Natural killer cell (primary cell): ENCODE data around the gene BRAT1. TPM values are rescaled to one million over a fixed set of nuclear protein-coding genes. Genes with fewer than 3 reads are reported as not detected.

Source experiments
- ATAC-seq, 3 donors: fragments of 150-1000 bp in 2 of 3; fragments of 200-7000 bp in 1 of 3; cut with Tn5 transposase; 1 replicate in 1 of 3; 2 replicates in 2 of 3; pipeline ENCODE4 v1.10.0; 2021; ENCODE audit warnings: mild to moderate bottlenecking in 2 of 3, moderate library complexity in 2 of 3
- DNase-seq, 2 donors: peaks; one replicate each; pipeline versions ENCODE4 v3.0.0 to v3.0.0-alpha.2; 2013 to 2021; ENCODE audit warnings: mixed read lengths in 1 of 2
- H3K27ac ChIP-seq: one replicate; pipeline ENCODE4 v1.5.1; 2013; ENCODE audit warnings: mild to moderate bottlenecking, low read length
- H3K27me3 ChIP-seq: one replicate; pipeline ENCODE4 v1.6.1; 2013; ENCODE audit warnings: low read length; ENCODE audit not compliant: control insufficient read depth, insufficient read depth
- H3K36me3 ChIP-seq: one replicate; pipeline ENCODE4 v1.6.1; 2013; ENCODE audit warnings: low read length; ENCODE audit not compliant: control insufficient read depth, insufficient read depth
- H3K4me1 ChIP-seq: one replicate; pipeline ENCODE4 v1.6.1; 2013; ENCODE audit warnings: low read length; ENCODE audit not compliant: control insufficient read depth, insufficient read depth
- H3K4me3 ChIP-seq: one replicate; pipeline ENCODE4 v1.5.1; 2013; ENCODE audit warnings: low read length
- H3K9me3 ChIP-seq: one replicate; pipeline ENCODE4 v1.6.1; 2013; ENCODE audit warnings: low read length; ENCODE audit not compliant: control insufficient read depth, insufficient read depth
- H3K27ac Mint-ChIP-seq, 2 donors: one replicate each; pipeline ENCODE4 v1.8.0; 2022; ENCODE audit warnings: mild to moderate bottlenecking in 2 of 2, mixed read lengths in 2 of 2, moderate library complexity in 1 of 2
- H3K27me3 Mint-ChIP-seq, 2 donors: one replicate each; pipeline ENCODE4 v1.8.0; 2022; ENCODE audit warnings: low read depth in 2 of 2, mixed read lengths in 2 of 2
- H3K36me3 Mint-ChIP-seq: one replicate; pipeline ENCODE4 v1.8.0; 2022; ENCODE audit warnings: mixed read lengths
- H3K4me1 Mint-ChIP-seq, 2 donors: one replicate each; pipeline ENCODE4 v1.8.0; 2022; ENCODE audit warnings: mixed read lengths in 2 of 2
- H3K4me3 Mint-ChIP-seq: one replicate; pipeline ENCODE4 v1.8.0; 2022; ENCODE audit warnings: mild to moderate bottlenecking, moderate library complexity, mixed read lengths
- H3K9me3 Mint-ChIP-seq, 2 donors: one replicate each; pipeline ENCODE4 v1.8.0; 2022; ENCODE audit warnings: mixed read lengths in 2 of 2
- CTCF ChIP-seq: fragments of 200-600 bp; IDR thresholded peaks from one replicate; pipeline ENCODE4 v1.8.0; 2022; ENCODE audit warnings: antibody characterized with exemption
- WGBS: methylation state at CpG from one replicate; pipeline ENCODE4 v1.1.7; 2013; ENCODE audit warnings: missing lambda C conversion rate; ENCODE audit not compliant: insufficient coverage; 5-methylcytosine and 5-hydroxymethylcytosine counted together
- intact Hi-C: fragments of 100-400 bp; cut with micrococcal nuclease; formaldehyde crosslinking; loops from one replicate; pipeline ENCODE4 v1.14.2; 2022
- total RNA-seq, 4 donors: library from RNA; stranded (reverse); fragments of 120-200 nt in 1 of 4; gene quantifications; one replicate each; pipeline versions ENCODE4 v1.2.3 to v1.2.4, GENCODE V29; 2013 to 2022

BRAT1 gene
- total RNA-seq, 3 donors from 2014 or later (not counting 1 experiment from before 2014, with no cell fraction given), result 24.9 to 26.7 (median 25.6) TPM

GRCh38 chr7:2492038-2492437 lies 63.3 kb downstream of the BRAT1 start:
- H3K27ac Mint-ChIP-seq, result no peak overlapping the region
- peaks cover 0 to 10% of the 10 kb centered on the region in 2 donors for H3K4me1 Mint-ChIP-seq

GRCh38 chr7:2490181-2490651 lies 65.1 kb downstream of the BRAT1 start:
- Histone ChIP-seq H3K27ac (no peak overlapping the region), H3K4me3 (no peak overlapping the region), H3K36me3 (no peaks in the 10 kb centered on the region), H3K27me3 (peaks cover 2% of the 10 kb centered on the region), H3K9me3 (no peaks in the 10 kb centered on the region), H3K4me1 (peaks cover 3% of the 10 kb centered on the region)
- no peak for DNase-seq
- Mint-ChIP-seq H3K4me1 (peaks cover 0 to 10% of the 10 kb centered on the region in 2 donors), H3K4me3 (no peak overlapping the region), H3K36me3 (no peaks in the 10 kb centered on the region), H3K27ac (no peak overlapping the region), H3K27me3 (peaks cover 0 to 17% of the 10 kb centered on the region in 2 donors), H3K9me3 (peaks cover 0 to 11% of the 10 kb centered on the region in 2 donors)
- no peak for TF ChIP-seq CTCF
- 80% methylated on average over 11 of the region's 13 CpGs for WGBS
- ATAC-seq, result no peak
- intact Hi-C loops, result no loop called here

More at GRCh38 chr7:2492038-2492437, 63.3 kb downstream of the BRAT1 start:
- Histone ChIP-seq H3K27me3 (peaks cover 2% of the 10 kb centered on the region), H3K4me1 (peaks cover 3% of the 10 kb centered on the region), H3K4me3 (no peak overlapping the region), H3K27ac (no peak overlapping the region), H3K36me3 (no peaks in the 10 kb centered on the region), H3K9me3 (no peaks in the 10 kb centered on the region)
- intact Hi-C loops, result no loop called here
- WGBS, result 86% methylated on average over 2 of the region's 2 CpGs
- no peak overlapping the region for H3K4me3 Mint-ChIP-seq
- TF ChIP-seq CTCF, result no peak
- ATAC-seq, result no peak
- H3K36me3 Mint-ChIP-seq, result no peaks in the 10 kb centered on the region
- no peak for DNase-seq
- H3K27me3 Mint-ChIP-seq, result peaks cover 0 to 19% of the 10 kb centered on the region in 2 donors
- peaks cover 0 to 11% of the 10 kb centered on the region in 2 donors for H3K9me3 Mint-ChIP-seq

GRCh38 chr7:2488681-2489080 lies 66.6 kb downstream of the BRAT1 start:
- 54% methylated on average over 9 of the region's 9 CpGs for WGBS
- Mint-ChIP-seq H3K9me3 (peaks cover 0 to 11% of the 10 kb centered on the region in 2 donors), H3K4me3 (no peak overlapping the region), H3K4me1 (peaks cover 0 to 10% of the 10 kb centered on the region in 2 donors), H3K36me3 (no peaks in the 10 kb centered on the region), H3K27me3 (peaks cover 0 to 17% of the 10 kb centered on the region in 2 donors), H3K27ac (peak overlapping the region in 1 of 2 donors; percentile 43)
- H3K27ac ChIP-seq, result no peak overlapping the region
- H3K36me3 ChIP-seq, result no peaks in the 10 kb centered on the region
- no peaks in the 10 kb centered on the region for H3K9me3 ChIP-seq
- peaks cover under 1% of the 10 kb centered on the region for H3K4me1 ChIP-seq
- H3K27me3 ChIP-seq, result peaks cover 2% of the 10 kb centered on the region
- intact Hi-C loops, result no loop called here
- ATAC-seq (no peak), DNase-seq (no peak)
- no peak overlapping the region for H3K4me3 ChIP-seq
- TF ChIP-seq CTCF, result no peak

- Histone ChIP-seq H3K27me3 (peaks cover 2% of the 10 kb centered on the region), H3K27ac (no peak overlapping the region), H3K36me3 (no peaks in the 10 kb centered on the region), H3K4me3 (no peak overlapping the region), H3K9me3 (peaks cover 3% of the 10 kb centered on the region), H3K4me1 (no peaks in the 10 kb centered on the region)
- Mint-ChIP-seq H3K4me1 (peaks cover 0 to 10% of the 10 kb centered on the region in 2 donors), H3K36me3 (no peaks in the 10 kb centered on the region), H3K27ac (no peak overlapping the region), H3K9me3 (peaks cover 0 to 11% of the 10 kb centered on the region in 2 donors), H3K4me3 (no peak overlapping the region), H3K27me3 (peaks cover 0 to 14% of the 10 kb centered on the region in 2 donors)
- no peak for TF ChIP-seq CTCF
- DNase-seq, result no peak
- ATAC-seq, result no peak
- 89% methylated on average over 8 of the region's 8 CpGs for WGBS
- intact Hi-C loops, result no loop called here
Observed at GRCh38 chr7:2488272-2488645, 67.1 kb downstream of the BRAT1 start.
